ENCODE data around the gene APP.

The APP gene

GRCh38 chr21:26118938-26119540 lies 51.5 kb downstream of the APP start:
- H3K9me3 ChIP-seq (ENCODE audit: control insufficient read depth, insufficient read depth, low read depth, low read length), result no peaks in the 10 kb centered on the region
- ChIA-PET POLR2A (no interaction called here), CTCF (no interaction called here)
- no peak overlapping the region for H3K4me3 ChIP-seq (ENCODE audit: low read depth, low read length)
- H3K36me3 ChIP-seq (ENCODE audit: control insufficient read depth in 2 of 2, insufficient read depth in 1 of 2, low read length in 2 of 2), result no peaks in the 10 kb centered on the region; a peak in 1 of 3 replicates
- peaks cover 27% of the 10 kb centered on the region for H3K4me1 ChIP-seq (ENCODE audit: control insufficient read depth, insufficient read depth, low read length)
- no peak for TF ChIP-seq ZNF146 (tag by site-specific recombination; IDR thresholded peaks at IDR 0.05)
- no peak for TF ChIP-seq ZNF148 (tag by site-specific recombination; IDR thresholded peaks at IDR 0.05; ENCODE audit: borderline replicate concordance)
- no peak for TF ChIP-seq TRIM28 (IDR thresholded peaks at IDR 0.05; ENCODE audit: borderline replicate concordance, low read length)
- TF ChIP-seq PRDM4 (tag by site-specific recombination; IDR thresholded peaks at IDR 0.05), result no peak
- no peak for TF ChIP-seq ZNF658 (tag by site-specific recombination; IDR thresholded peaks at IDR 0.05)
- TF ChIP-seq ZNF350 (tag by site-specific recombination; IDR thresholded peaks at IDR 0.05), result no peak
- H3K27ac ChIP-seq (ENCODE audit: extremely low read depth, low read depth, low read length), result no peak overlapping the region

GRCh38 chr21:26117972-26118367 lies 52.6 kb downstream of the APP start:
- no peak overlapping the region for H3K27ac ChIP-seq (ENCODE audit: extremely low read depth, low read depth, low read length)
- peaks cover 19% of the 10 kb centered on the region for H3K4me1 ChIP-seq (ENCODE audit: control insufficient read depth, insufficient read depth, low read length)
- ChIA-PET CTCF (interaction anchor here (0.5 to 0.7 kb wide), 2 partner anchors 68 to 253 kb away, joined by 3 to 4 read pairs; no protein-coding TSS in a partner anchor), POLR2A (no interaction called here)
- no peaks in the 10 kb centered on the region for H3K9me3 ChIP-seq (ENCODE audit: control insufficient read depth, insufficient read depth, low read depth, low read length)
- no peak overlapping the region for H3K4me3 ChIP-seq (ENCODE audit: low read depth, low read length)
- H3K36me3 ChIP-seq (ENCODE audit: control insufficient read depth in 2 of 2, insufficient read depth in 1 of 2, low read length in 2 of 2), result no peaks in the 10 kb centered on the region; a peak in 1 of 3 replicates
- TF ChIP-seq KLF8 (tag by site-specific recombination; IDR thresholded peaks at IDR 0.05), result no peak
- TF ChIP-seq HOXA7 (CRISPR knock-in tag; IDR thresholded peaks at IDR 0.05; ENCODE audit: borderline replicate concordance), result no peak
- TF ChIP-seq ELK4 (IDR thresholded peaks at IDR 0.05; ENCODE audit: borderline replicate concordance, low read depth, low read length), result no peak
- TF ChIP-seq ZNF146 (tag by site-specific recombination; IDR thresholded peaks at IDR 0.05), result no peak
- no peak for TF ChIP-seq ZIC2 (tag by site-specific recombination; IDR thresholded peaks at IDR 0.05)
- no peak for TF ChIP-seq ZBTB8A (tag by site-specific recombination; IDR thresholded peaks at IDR 0.05)
- TF ChIP-seq ZBTB44 (tag by site-specific recombination; IDR thresholded peaks at IDR 0.05), result no peak
- TF ChIP-seq SP2 (tag by site-specific recombination; IDR thresholded peaks at IDR 0.05), result no peak
- TF ChIP-seq ZSCAN18 (tag by site-specific recombination; IDR thresholded peaks at IDR 0.05), result no peak
- TF ChIP-seq ZNF571 (tag by site-specific recombination; IDR thresholded peaks at IDR 0.05), result no peak
- no peak for TF ChIP-seq ZNF10 (tag by site-specific recombination; IDR thresholded peaks at IDR 0.05)
- TF ChIP-seq AEBP2 (tag by site-specific recombination; IDR thresholded peaks at IDR 0.05; ENCODE audit: borderline replicate concordance), result no peak
- no peak for TF ChIP-seq ZNF660 (tag by site-specific recombination; IDR thresholded peaks at IDR 0.05)
- TF ChIP-seq ZNF76 (tag by site-specific recombination; IDR thresholded peaks at IDR 0.05; ENCODE audit: borderline replicate concordance, low read depth), result no peak
- no peak for TF ChIP-seq WT1 (tag by site-specific recombination; IDR thresholded peaks at IDR 0.05)
- TF ChIP-seq ZNF292 (tag by site-specific recombination; IDR thresholded peaks at IDR 0.05; ENCODE audit: borderline replicate concordance, low read depth), result no peak
- TF ChIP-seq PRDM1 (tag by site-specific recombination; IDR thresholded peaks at IDR 0.05), result no peak
- no peak for TF ChIP-seq KLF16 (tag by site-specific recombination; IDR thresholded peaks at IDR 0.05)
- no peak for TF ChIP-seq ZNF843 (tag by site-specific recombination; IDR thresholded peaks at IDR 0.05)

Measured in HEK293 (cell line).